GM12892 (cell line): ENCODE data around the gene DLGAP1.

ENCODE experiments used
- DNase-seq: peaks from one replicate; pipeline ENCODE4 v3.0.0; 2011; ENCODE audit not compliant: insufficient read length
- FAIRE-seq: peaks from 2 replicates; lab custom pipeline; 2011; peaks lifted over from hg19 to GRCh38; lab: Jason Lieb, UNC
- POLR2A ChIP-seq: IDR thresholded peaks from 2 replicates; pipeline ENCODE4 v1.6.1; 2011; ENCODE audit warnings: low read depth, low read length, control low read depth
- POLR2AphosphoS5 ChIP-seq: IDR thresholded peaks from 2 replicates; pipeline ENCODE4 v1.6.1; 2011; ENCODE audit warnings: low read depth, low read length, control low read depth
- TAF1 ChIP-seq: IDR thresholded peaks from 2 replicates; pipeline ENCODE4 v1.6.1; 2011; ENCODE audit warnings: low read depth, mild to moderate bottlenecking, control low read depth, low read length, borderline replicate concordance

Gene DLGAP1

DNA sequence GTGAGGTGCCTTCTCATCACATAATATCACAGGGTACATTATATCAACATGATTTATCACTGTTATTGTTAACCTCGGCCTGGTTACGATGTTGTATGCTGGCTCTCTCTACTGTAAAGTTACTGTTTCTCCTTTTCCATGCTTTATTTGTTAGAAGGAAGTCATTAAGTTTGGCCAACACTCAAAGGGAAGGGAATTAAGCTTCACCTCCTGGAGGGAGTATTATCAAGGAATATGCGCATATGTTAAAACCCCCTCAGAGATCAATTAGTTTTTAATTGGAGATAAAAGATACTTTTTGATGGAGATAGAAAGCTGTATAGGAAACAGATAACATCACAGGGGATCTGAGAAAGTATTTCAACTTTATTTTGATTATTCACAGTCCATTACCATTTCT is 221.6 kb downstream of the DLGAP1 start:
- FAIRE-seq (no peak), DNase-seq (no peak)
- no peak for TF ChIP-seq TAF1
- TF ChIP-seq POLR2A, result no peak
- TF ChIP-seq POLR2AphosphoS5, result no peak

GRCh38 chr18:4232656-4233055 is 222.5 kb downstream of the DLGAP1 start:
- TF ChIP-seq TAF1 (no peak), POLR2AphosphoS5 (no peak), POLR2A (no peak)
- FAIRE-seq (no peak), DNase-seq (no peak)

DNA sequence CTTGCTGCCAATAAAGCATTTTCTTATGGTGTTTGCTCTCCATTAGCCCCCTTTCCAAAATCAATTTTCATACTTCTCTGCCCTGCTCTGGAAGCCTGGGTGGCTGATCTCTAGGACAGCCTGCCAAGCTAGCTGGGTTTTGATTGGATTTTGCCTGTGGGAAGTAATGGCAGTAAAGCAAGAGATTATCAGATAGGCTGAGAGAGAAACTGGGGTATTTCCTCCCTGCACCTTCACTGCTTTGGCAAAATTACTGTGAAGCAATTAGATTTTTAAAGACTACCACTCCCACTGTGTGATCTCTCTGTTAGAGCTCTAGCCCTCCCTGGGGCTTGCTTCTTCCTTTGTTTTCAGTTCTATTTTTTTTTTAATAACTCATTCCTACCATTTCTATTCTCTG is 223.8 kb downstream of the DLGAP1 start:
- no peak for DNase-seq
- TF ChIP-seq TAF1, result no peak
- no peak for TF ChIP-seq POLR2AphosphoS5
- no peak for TF ChIP-seq POLR2A
- FAIRE-seq, result no peak

DNA sequence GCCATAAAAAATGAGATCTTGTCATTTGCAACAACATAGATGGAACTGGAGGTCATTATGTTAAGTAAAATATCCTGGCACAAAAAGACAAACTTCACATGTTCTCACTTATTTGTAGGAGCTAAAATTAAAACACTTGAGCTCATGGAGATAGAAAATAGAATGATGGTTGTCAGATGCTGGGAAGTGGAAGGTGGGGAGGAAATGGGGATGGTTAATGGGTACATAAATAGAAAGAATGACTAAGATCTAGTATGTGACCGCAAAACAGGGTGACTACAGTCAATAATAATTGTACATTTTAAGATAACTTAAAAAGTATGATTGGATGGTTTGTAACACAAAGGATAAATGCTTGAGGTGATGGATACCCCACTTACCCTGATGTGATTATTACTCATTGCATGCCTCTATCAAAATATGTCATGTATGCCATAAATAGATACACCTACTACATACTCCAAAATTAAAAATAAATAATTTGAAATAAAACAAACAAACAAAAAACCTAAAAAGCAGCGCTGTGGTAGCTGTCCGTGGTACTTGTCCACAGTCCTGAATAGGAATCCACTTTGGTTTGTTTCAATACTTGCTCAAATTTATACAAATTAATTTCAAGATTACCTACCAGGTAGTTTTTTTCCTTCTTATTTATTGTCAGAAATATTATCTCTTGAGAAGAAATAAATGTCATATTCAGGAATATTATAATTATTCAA is 224.5 kb downstream of the DLGAP1 start:
- TF ChIP-seq TAF1, result no peak
- TF ChIP-seq POLR2A, result no peak
- TF ChIP-seq POLR2AphosphoS5, result no peak
- DNase-seq (no peak), FAIRE-seq (no peak)

- DNase-seq (no peak), FAIRE-seq (no peak)
- TF ChIP-seq POLR2AphosphoS5 (no peak), TAF1 (no peak), POLR2A (no peak)
These were observed 230.9 kb downstream of the DLGAP1 start for GRCh38 chr18:4224031-4224704.

GRCh38 chr18:4211111-4211837 is 243.8 kb downstream of the DLGAP1 start:
- FAIRE-seq (no peak), DNase-seq (no peak)
- TF ChIP-seq POLR2A, result no peak
- TF ChIP-seq TAF1, result no peak
- no peak for TF ChIP-seq POLR2AphosphoS5

DNA sequence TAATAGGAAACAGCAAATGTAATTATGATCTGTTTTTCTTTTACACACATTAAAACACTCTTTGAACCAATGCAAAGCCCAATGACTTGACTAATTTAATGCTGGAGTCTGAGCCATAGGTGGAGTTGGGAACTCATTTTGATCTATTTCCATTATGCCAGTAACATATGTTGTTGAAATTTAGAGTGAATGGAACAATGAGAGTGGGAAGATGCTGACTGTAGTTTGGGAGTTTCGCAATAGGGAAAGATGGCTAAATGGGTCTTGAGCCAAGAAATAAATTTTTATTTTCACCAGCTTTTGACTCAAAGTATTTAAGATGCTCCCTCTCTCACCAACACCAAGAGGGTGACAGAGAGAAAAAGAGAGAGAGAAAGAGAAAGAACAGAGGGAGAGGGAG is 246.7 kb downstream of the DLGAP1 start:
- no peak for FAIRE-seq
- TF ChIP-seq POLR2A (no peak), TAF1 (no peak), POLR2AphosphoS5 (no peak)
- no peak for DNase-seq

DNA sequence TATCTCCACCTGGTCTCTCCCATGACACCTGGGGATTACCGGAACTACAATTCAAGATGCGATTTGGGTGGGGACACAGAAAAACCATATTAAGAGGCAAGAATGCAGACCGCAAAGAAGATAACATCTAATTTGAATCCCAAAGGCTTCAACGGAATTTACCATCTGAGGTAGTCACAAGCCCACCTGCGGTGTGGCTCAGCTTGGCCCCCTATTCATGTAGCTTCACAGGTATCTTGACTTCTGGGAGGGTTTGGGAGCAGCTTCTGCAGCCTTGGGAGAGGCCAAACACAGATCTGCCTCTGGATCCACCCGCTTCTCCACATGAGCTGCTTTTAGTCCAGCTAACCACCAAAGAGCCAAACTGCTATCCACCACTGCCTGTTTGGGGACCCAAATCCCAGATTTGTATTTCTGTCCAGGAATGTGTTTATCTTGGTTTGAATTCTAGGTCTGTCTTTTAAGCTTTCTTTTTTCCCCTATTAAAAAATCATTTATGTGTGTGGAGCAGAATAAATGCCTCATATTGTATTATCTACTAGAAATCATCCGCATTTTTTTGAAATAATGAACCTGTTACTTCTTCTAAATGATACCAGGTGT is 247.6 kb downstream of the DLGAP1 start:
- no peak for FAIRE-seq

GRCh38 chr18:4204438-4204720 is 250.7 kb downstream of the DLGAP1 start:
- FAIRE-seq, result no peak
- no peak for TF ChIP-seq TAF1
- no peak for TF ChIP-seq POLR2AphosphoS5
- no peak for TF ChIP-seq POLR2A

More for the DNA sequence above, 247.6 kb downstream of the DLGAP1 start:
- no peak for DNase-seq
- no peak for TF ChIP-seq TAF1
- no peak for TF ChIP-seq POLR2A
- TF ChIP-seq POLR2AphosphoS5, result no peak

DNA sequence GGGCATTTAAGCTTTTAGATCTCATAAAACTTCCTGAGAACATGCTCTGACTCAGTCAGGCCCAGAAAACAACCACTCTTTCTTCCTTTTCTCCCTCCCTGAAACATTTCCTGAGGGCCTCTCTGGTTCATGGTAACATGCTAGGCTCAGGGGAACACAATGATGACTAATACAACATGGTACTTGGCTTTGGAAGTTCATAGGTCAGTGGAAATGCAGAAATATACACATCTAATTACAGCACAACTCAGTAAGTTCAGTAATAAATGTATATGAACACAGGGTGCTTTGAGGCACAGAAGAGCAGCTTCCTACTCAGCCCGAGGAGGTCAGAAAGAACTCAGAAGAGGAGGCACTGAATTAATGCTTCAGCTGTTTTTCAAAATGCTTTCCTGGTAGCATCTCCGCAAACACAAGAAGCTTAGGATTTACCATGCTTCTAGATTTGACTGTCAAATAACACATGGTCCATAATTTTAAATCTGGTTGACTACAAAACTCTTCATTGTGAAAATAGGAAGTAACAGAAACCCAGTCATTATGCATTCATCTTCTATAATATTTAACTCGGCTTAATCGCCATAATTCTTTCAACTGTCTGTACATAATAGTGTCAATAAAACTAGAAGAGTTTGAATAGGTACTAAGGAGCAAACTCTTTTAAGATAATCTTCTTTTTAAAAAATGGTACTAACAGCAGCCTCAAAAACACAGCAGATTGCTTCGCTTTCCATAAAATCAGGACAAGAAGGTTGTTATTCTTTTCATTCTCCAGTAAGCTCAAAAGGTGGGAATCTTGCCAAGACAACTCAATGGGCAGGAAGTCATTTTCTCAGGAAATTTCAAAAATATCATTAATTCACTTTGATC is 251.3 kb downstream of the DLGAP1 start:
- FAIRE-seq (no peak), DNase-seq (no peak)
- TF ChIP-seq TAF1 (no peak), POLR2AphosphoS5 (no peak), POLR2A (no peak)

More at GRCh38 chr18:4204438-4204720, 250.7 kb downstream of the DLGAP1 start:
- no peak for DNase-seq
